SH-SY5Y (cell line): ENCODE data around the gene ANOS1.

Experiments
- GATA2 ChIP-seq: IDR thresholded peaks from 2 replicates; pipeline ENCODE4 v1.6.1; 2011; ENCODE audit warnings: mild to moderate bottlenecking, low read depth, low read length
- GATA3 ChIP-seq: IDR thresholded peaks from 2 replicates; pipeline ENCODE4 v1.6.1; 2011; ENCODE audit warnings: low read depth, mild to moderate bottlenecking, low read length, moderate library complexity

GRCh38 chrX:8730812-8731558 is 952 bp downstream of the ANOS1 start:
- no peak for TF ChIP-seq GATA2
- TF ChIP-seq GATA3: no peak
